HG03460 (cell line): ENCODE measurements around the gene DNAH9.

Source experiments
- ATAC-seq: cut with Tn5 transposase; IDR thresholded peaks from one replicate; pipeline ENCODE4 v1.9.1; 2021; ENCODE audit not compliant: unreplicated experiment

DNAH9 gene

DNA sequence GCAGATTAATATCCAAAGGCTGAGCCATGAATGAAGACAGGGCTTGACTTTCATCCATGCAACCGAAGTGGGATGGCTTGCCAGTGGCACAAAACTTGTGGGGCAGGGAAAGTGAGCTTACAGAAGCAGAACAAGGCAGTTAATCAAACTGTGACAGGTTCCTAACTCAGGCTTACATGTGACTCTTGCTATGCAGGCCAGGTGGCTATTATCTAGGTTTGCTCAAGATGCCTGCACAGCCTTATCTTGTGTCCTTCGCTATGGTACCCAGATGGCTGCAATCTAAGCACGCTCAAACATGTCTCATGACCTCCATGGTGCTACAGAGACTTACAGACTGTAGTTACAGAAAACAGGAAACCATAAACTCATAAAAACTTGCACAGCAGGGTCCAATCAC lies 8.6 kb upstream of the DNAH9 start:
- no peak for ATAC-seq

- no peak for ATAC-seq
Measured at GRCh38 chr17:11601661-11602060, 3.4 kb downstream of the DNAH9 start.

DNA sequence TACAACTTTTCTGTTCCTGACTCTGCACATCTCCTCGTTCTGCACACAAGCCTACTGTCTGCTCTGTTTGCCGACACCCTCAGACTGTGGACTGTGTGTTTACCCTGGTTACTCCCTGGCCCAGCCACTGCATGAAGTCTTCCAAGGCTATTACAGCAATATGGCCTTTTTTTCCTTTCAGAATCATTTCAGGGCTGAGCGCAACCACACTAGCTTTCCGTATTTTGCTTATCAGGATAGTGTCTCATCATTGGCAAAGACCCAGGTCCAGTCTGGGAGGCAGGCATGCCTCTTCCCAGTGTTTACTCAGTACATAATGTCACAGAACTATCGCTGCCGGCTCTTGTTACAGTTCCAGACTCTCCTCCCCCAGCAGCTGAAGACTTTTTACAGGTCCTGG lies 10.1 kb downstream of the DNAH9 start:
- no peak for ATAC-seq

DNA sequence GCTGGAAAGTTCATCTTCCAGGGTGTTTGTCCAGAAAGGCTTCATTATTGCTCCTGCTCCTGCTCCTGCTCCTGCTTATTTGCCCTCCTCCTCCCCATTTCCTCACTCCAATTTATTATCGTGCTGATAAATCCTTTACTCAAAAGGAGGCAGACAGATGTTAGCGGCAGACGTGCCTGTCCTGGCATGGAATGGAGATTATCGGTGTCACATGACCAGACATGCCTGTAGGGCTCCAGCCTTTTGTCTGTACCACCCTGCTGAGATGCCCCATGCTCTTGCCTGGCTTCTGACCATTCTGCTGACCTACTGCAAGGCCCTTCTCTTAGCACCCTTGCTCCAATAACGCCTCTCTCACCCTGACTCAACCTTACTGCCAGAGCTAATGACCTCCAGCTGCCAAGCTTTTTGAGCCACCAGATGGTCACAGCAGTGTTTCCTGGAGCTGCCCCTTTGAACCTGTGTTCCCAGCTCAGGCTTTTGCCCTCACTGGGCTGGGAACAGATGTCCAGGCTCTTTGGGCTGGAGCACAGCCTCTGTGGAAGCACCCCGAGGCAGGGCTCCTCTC lies 12.8 kb downstream of the DNAH9 start:
- ATAC-seq = no peak

DNA sequence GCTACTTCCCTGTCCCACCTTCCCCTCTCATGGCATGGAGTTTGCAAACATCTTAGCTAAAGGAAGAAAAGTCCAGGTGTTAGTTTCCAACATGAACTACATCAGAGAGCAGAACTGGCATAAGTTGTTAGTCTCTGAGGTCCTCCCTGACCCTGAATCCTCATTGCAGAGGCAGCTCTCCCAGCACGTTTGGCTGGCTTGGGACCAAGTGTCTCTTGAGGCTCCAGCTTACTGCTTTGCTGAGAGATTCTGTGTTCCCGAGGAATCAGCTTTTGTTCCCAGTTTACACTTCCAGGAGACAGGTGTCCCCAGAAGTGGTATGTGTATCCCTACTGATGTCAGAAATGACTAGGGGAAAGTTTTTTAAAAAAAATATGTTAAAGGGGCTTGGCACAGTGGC lies 14.7 kb downstream of the DNAH9 start:
- no peak for ATAC-seq

DNA sequence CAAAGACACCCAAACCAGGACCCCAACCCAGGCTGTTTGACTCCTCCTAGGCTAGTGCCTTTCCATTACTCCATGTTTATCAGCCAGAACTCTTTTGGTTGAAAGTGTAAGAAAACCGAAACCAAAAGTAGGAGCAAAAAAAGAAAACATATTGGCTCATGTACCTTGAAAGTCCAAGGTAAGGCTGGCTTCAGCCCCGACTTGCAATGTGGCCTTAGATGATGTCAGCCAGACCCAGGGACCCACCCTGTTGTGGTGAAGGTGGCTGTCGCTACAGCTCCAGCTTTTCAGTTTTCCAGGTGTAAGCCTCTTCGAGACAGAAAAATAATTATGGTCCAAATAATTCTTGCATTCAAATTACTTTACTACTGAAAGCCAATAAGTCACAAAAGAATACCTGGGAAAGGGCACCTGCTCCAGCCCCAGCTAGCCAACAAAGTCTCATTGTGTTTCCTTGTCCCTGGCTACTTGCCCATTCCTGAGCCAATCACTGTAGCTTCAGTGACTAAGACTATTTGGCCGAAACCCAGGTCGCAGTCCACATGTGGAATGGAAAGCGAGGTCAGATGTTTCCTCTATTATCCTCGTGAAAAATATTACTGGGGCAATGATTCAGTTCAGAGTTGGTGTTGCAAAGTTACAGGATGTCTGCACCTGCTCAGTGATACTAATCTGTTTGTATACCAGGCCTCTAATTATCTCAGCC lies 20.7 kb downstream of the DNAH9 start:
- ATAC-seq = no peak

GRCh38 chr17:11622492-11622891 lies 24.2 kb downstream of the DNAH9 start:
- ATAC-seq = no peak

DNA sequence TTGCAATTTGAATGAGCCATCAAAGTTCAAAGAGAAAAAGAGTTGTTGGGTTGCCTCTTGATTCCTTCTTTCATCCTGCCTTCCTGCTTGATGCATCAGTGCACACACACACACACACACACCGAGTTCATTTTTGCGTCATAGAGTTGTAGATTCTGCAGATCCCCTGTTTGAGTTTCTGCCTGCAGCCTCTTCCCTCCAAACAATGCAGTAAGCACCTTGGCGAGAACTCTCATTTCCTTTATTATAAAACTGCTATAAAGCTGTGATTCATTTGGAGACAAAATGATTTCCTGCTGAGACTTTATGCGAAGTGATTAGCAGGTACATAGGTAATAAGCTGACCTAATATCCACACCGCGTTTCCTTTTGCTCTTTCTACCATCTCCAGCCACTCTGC lies 26.7 kb downstream of the DNAH9 start:
- ATAC-seq = no peak

DNA sequence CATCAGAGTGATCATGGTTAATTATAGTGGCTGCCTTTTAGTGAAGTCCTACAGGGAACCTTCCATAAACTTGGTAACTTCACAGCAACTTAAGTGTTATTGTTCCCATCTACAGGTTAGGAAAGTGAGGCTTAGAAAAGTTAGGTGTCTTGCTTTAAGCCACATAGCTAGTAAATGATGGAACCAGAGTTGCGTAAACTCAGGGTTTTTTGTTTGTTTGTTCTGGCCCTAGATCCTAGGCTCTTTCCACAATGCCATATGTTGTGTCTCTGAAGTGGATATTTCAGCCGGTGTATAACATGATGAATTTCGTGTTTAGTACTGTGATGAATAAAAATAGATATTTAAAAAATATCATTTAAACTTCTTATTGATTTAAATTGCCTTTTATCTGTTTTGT lies 27.6 kb downstream of the DNAH9 start:
- ATAC-seq = no peak

- no peak for ATAC-seq
Measured at GRCh38 chr17:11627301-11627940, 29.2 kb downstream of the DNAH9 start.

DNA sequence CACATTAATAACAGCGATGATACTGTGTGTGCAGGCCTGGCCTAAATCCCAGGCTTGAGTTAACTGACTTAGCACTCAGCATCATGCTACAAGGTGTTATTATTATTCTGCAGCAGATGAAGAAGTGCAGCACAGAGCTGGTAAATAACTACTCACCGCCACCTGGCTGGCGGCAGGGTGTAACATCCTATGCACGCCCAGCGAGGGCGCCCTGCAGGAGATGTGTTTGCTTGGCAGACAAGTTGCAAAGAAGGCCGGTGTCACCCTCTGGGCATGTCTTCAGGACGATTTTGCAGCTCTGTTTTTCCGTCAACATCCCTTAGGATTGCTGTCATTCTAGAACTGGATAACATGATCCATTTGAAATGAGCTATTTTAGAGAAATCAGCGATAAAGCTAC lies 30.1 kb downstream of the DNAH9 start:
- no peak for ATAC-seq

- no peak for ATAC-seq
Measured at GRCh38 chr17:11628831-11629230, 30.6 kb downstream of the DNAH9 start.

GRCh38 chr17:11636771-11637170 lies 38.5 kb downstream of the DNAH9 start:
- no peak for ATAC-seq

DNA sequence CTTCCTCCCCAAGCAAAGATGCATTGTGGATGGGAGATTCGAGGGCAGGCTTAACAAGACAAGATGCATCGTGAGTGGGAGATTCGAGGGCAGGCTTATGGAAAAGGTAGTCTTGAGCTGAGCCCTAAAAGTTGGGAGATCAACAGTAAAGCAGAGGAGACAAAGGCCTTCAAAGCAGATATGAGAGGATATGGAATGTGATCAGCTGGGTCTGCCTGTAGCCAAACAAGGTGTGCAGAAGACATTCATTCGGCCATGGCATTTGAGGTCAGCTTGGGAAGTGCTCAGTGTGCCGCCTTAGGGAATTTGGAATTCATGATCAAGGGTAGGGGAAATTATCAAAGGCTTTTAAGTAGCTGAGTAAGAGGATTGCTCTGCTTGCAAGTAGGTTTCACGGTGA lies 39.5 kb downstream of the DNAH9 start:
- ATAC-seq = no peak

DNA sequence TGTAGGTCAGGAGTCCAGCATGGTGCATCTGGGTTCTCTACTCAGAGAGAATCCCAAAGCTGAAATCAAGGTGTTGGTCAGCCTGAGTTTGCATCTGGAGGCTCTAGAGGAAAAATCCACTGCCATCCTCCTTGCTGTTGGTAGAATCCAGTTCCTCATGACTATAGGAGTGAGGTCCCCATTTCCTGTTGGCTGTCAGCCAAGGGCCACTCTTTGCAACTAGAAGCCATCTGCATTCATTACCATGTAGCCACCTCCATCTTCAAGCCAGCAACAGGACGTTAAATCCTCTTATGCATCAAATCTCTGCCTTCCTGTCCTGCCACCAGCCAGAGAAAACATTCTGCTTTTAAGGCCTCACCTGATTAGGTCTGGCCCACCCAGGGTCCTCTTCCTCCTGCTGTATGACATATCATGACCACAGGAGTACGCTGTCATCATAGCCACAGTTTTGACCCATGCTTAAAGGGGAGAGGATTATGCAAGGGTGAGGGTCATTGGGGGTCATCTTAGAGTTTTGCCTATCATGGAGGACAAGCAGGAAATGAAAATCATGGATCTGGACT lies 40.5 kb downstream of the DNAH9 start:
- ATAC-seq = no peak

DNA sequence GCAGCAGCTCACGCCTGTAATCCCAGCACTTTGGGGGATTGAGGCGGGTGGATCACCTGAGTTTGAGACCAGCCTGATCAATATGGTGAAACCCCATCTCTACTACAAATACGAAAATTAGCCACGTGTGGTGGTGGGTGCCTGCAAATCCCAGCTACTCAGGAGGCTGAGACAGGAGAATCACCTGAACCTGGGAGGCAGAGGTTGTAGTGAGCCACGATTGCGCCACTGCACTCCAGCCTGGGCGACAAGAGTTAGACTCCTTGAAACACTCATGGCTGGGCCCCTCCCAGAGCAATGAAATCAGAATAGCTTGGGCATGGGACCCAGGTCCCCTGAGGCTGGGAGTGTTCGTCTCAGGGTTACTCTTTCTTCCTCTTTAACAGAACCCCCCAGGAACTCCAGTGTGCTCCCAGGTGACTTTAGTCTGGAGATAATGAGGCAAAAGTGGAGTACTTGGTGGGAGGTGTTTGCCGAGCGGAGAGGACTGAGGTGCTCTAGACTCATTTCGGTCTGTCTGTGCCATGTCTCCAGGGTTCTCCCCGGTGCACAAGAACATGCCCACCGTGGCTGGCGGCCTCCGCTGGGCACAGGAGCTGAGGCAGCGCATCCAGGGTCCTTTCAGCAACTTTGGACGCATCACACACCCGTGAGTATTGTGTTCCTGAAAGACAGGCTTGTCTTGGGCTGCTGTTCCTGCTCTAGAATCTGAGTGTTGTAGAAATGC lies 41.6 kb downstream of the DNAH9 start:
- ATAC-seq = no peak

DNA sequence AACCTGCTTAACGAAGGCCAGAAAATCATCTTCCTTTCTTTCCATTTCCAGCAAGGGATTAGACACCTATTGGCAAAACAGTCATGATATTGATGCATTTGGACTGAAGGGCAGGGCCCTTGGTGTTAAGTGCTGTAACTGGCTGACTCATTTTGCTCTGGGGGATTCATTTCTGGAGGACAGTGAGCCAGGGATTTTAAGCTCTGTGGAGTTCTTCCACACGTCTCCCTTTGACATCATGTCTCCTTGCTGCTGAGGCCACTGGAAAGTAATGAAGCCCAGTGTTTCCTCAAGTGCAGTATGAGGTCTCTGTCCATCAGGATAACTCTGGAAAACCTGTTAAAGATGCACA lies 42.2 kb downstream of the DNAH9 start:
- ATAC-seq = no peak

- ATAC-seq = no peak
Measured at GRCh38 chr17:11641521-11642275, 43.4 kb downstream of the DNAH9 start.

- no peak for ATAC-seq
Measured at GRCh38 chr17:11642655-11643054, 44.4 kb downstream of the DNAH9 start.

- ATAC-seq = no peak
Measured at GRCh38 chr17:11643851-11644250, 45.6 kb downstream of the DNAH9 start.
